NOMO-1 (cell line): ENCODE results near the gene ATG16L2.
A peak's percentile ranks its signal among the peaks of the same experiment; 100 is the strongest.
"Not testable (repeated sequence)": the region's sequence is repeated elsewhere in the genome, so short reads cannot be mapped to it uniquely, and the experiment has no call there.

Experiments
- DNase-seq, 2 experiments: peaks; one replicate each; lab custom pipeline; 2025; ENCODE audit not compliant: unreplicated experiment in 2 of 2; lab: John Stamatoyannopoulos, UW

The ATG16L2 gene

GRCh38 chr11:72840780-72841179 lies 26.6 kb downstream of the ATG16L2 start:
- no peak for DNase-seq

GRCh38 chr11:72841397-72841796 lies 27.2 kb downstream of the ATG16L2 start:
- no peak for DNase-seq

- no peak for DNase-seq
These were observed 27.9 kb downstream of the ATG16L2 start for GRCh38 chr11:72842126-72842525.

GRCh38 chr11:72842653-72843330 lies 28.6 kb downstream of the ATG16L2 start:
- DNase-seq, result no peak

GRCh38 chr11:72844356-72844755 lies 30.1 kb downstream of the ATG16L2 start:
- no peak for DNase-seq

- DNase-seq, result peak in 1 of 2 experiments; percentile 33
These were observed 34.7 kb downstream of the ATG16L2 start for GRCh38 chr11:72848846-72849466.

- DNase-seq, result no peak
These were observed 36.6 kb downstream of the ATG16L2 start for GRCh38 chr11:72850832-72851231.

- DNase-seq, result no peak
These were observed 37.5 kb downstream of the ATG16L2 start for GRCh38 chr11:72851726-72852125.

- DNase-seq, result no peak
These were observed 41.9 kb downstream of the ATG16L2 start for GRCh38 chr11:72856065-72856464.

- no peak for DNase-seq
These were observed 42.5 kb downstream of the ATG16L2 start for GRCh38 chr11:72856551-72857345.

GRCh38 chr11:72858267-72858666 lies 44.1 kb downstream of the ATG16L2 start:
- DNase-seq, result not testable (repeated sequence)

GRCh38 chr11:72859126-72859525 lies 44.9 kb downstream of the ATG16L2 start:
- DNase-seq, result no peak

GRCh38 chr11:72860010-72860409 lies 45.8 kb downstream of the ATG16L2 start:
- no peak for DNase-seq

- no peak for DNase-seq
These were observed 46.4 kb downstream of the ATG16L2 start for GRCh38 chr11:72860592-72860991.

- no peak for DNase-seq
These were observed 48.9 kb downstream of the ATG16L2 start for GRCh38 chr11:72863091-72863490.

- no peak for DNase-seq
These were observed 49.7 kb downstream of the ATG16L2 start for GRCh38 chr11:72863916-72864315.

- no peak for DNase-seq
These were observed 50.8 kb downstream of the ATG16L2 start for GRCh38 chr11:72864702-72865655.

GRCh38 chr11:72867970-72868369 lies 53.8 kb downstream of the ATG16L2 start:
- DNase-seq, result no peak

GRCh38 chr11:72869831-72870230 lies 55.6 kb downstream of the ATG16L2 start:
- no peak for DNase-seq

- no peak for DNase-seq
These were observed 56.9 kb downstream of the ATG16L2 start for GRCh38 chr11:72871119-72871518.

GRCh38 chr11:72872012-72872411 lies 57.8 kb downstream of the ATG16L2 start:
- DNase-seq, result no peak
